ENCODE results near the gene EVA1A. TPM values are rescaled to one million over a fixed set of nuclear protein-coding genes. Genes with fewer than 3 reads are reported as not detected.

EVA1A gene
- total RNA-seq, 1 experiment from 2014 or later = 0.21 TPM

GRCh38 chr2:75564713-75565359 is 4.1 kb upstream of the EVA1A start:
- ATAC-seq (no peak), DNase-seq (ENCODE audit: low read depth, low spot score) (no peak)
- CTCF ChIA-PET = no interaction called here
- Histone ChIP-seq H3K36me3 (ENCODE audit: control insufficient read depth, insufficient read depth, low read length) (no peaks in the 10 kb centered on the region), H3K9me3 (ENCODE audit: control insufficient read depth, insufficient read depth, low read depth, low read length) (no peaks in the 10 kb centered on the region), H3K27ac (ENCODE audit: low read length) (no peak overlapping the region), H3K4me1 (ENCODE audit: control insufficient read depth, insufficient read depth, low read length) (no peaks in the 10 kb centered on the region), H3K4me3 (ENCODE audit: low read depth in 2 of 2, low read length in 2 of 2) (no peak overlapping the region), H3K27me3 (ENCODE audit: control insufficient read depth, insufficient read depth, low read length) (peaks cover 32% of the 10 kb centered on the region)
- POLR2A ChIA-PET = interaction anchor here (0.6 kb wide), 1 partner anchor 1722 kb away, joined by 5 read pairs; no protein-coding TSS in a partner anchor
- BruUV-seq (replicated peaks) = no TSS peak
- intact Hi-C loops (cut with micrococcal nuclease; ENCODE audit: unreplicated experiment) = no loop called here
- TF ChIP-seq REST (IDR thresholded peaks at IDR 0.05; ENCODE audit: insufficient read depth in 1 of 2, low read depth in 2 of 2, low read length in 1 of 2) (no peak), POLR2AphosphoS5 (IDR thresholded peaks at IDR 0.05; ENCODE audit: low read depth, low read length) (no peak), TCF7L2 (IDR thresholded peaks at IDR 0.05; ENCODE audit: low read depth, low read length) (no peak), SIN3A (IDR thresholded peaks at IDR 0.05; ENCODE audit: borderline replicate concordance, insufficient read depth, low read depth, low read length) (no peak)
- TF ChIP-seq, protein P1, sequence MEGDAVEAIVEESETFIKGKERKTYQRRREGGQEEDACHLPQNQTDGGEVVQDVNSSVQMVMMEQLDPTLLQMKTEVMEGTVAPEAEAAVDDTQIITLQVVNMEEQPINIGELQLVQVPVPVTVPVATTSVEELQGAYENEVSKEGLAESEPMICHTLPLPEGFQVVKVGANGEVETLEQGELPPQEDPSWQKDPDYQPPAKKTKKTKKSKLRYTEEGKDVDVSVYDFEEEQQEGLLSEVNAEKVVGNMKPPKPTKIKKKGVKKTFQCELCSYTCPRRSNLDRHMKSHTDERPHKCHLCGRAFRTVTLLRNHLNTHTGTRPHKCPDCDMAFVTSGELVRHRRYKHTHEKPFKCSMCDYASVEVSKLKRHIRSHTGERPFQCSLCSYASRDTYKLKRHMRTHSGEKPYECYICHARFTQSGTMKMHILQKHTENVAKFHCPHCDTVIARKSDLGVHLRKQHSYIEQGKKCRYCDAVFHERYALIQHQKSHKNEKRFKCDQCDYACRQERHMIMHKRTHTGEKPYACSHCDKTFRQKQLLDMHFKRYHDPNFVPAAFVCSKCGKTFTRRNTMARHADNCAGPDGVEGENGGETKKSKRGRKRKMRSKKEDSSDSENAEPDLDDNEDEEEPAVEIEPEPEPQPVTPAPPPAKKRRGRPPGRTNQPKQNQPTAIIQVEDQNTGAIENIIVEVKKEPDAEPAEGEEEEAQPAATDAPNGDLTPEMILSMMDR (IDR thresholded peaks at IDR 0.05) = no peak
- in situ Hi-C loops (cut with HindIII; ENCODE audit: low pct_unique_long_range_greater_than_20kb, low sequenced_read_pairs) = no loop called here

DNA sequence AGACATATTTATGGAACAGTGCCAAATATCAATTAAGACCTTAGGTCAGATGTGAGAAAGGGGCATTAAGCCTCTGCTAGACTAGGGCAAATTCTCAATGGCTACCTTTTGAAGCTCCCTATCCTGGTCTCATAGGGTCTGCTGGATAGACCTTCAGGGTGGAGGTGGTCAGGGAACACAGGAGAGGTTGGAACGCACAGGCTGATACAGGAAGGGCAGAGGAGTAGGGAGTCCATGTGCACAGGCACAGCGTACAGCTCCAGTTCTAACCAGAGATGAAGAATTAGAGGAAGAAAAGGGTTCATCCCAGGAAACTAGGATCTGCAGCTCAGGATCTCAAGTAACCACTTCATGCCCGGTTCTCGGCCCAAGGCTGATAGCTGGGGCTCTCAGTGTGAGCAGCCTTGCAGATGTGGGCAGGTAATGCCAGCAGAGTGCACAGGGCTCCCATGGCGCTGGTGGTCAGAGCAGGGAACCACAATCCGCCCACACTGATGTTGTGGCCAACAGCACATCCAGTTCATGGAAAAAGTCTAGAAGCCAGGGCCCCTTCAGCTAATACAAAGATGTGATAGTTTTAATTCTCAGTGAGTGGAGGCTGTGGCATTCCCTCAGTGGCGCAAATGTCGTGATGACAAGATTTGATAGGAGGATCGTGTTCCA is 3.4 kb upstream of the EVA1A start:
- Histone ChIP-seq H3K27ac (ENCODE audit: low read length) (no peak overlapping the region), H3K4me3 (ENCODE audit: low read depth in 2 of 2, low read length in 2 of 2) (no peak overlapping the region), H3K4me1 (ENCODE audit: control insufficient read depth, insufficient read depth, low read length) (no peaks in the 10 kb centered on the region), H3K27me3 (ENCODE audit: control insufficient read depth, insufficient read depth, low read length) (peaks cover 34% of the 10 kb centered on the region), H3K36me3 (ENCODE audit: control insufficient read depth, insufficient read depth, low read length) (no peaks in the 10 kb centered on the region), H3K9me3 (ENCODE audit: control insufficient read depth, insufficient read depth, low read depth, low read length) (no peaks in the 10 kb centered on the region)
- no TSS peak for BruUV-seq (replicated peaks)
- CTCF ChIA-PET = no interaction called here
- intact Hi-C loops (cut with micrococcal nuclease; ENCODE audit: unreplicated experiment) = no loop called here
- POLR2A ChIA-PET = no interaction called here
- ATAC-seq (no peak), DNase-seq (ENCODE audit: low read depth, low spot score) (no peak)
- TF ChIP-seq, protein P1 (IDR thresholded peaks at IDR 0.05) = no peak
- TF ChIP-seq TCF7L2 (IDR thresholded peaks at IDR 0.05; ENCODE audit: low read depth, low read length) = no peak
- TF ChIP-seq SIN3A (IDR thresholded peaks at IDR 0.05; ENCODE audit: borderline replicate concordance, insufficient read depth, low read depth, low read length) = no peak
- TF ChIP-seq POLR2AphosphoS5 (IDR thresholded peaks at IDR 0.05; ENCODE audit: low read depth, low read length) = no peak
- TF ChIP-seq REST (IDR thresholded peaks at IDR 0.05; ENCODE audit: insufficient read depth in 1 of 2, low read depth in 2 of 2, low read length in 1 of 2) = no peak
- in situ Hi-C loops (cut with HindIII; ENCODE audit: low pct_unique_long_range_greater_than_20kb, low sequenced_read_pairs) = no loop called here

Measured in Panc1 (cell line).